IMR-90 (cell line): Measurements from ENCODE around the gene MGAT5B. TPM values are rescaled to one million over a fixed set of nuclear protein-coding genes. Genes with fewer than 3 reads are reported as not detected.

Experiments
- ATAC-seq: fragments of 200-7000 bp; cut with Tn5 transposase; 2 replicates; pipeline ENCODE4 v1.9.1; 2020; ENCODE audit warnings: low read depth, mild to moderate bottlenecking, moderate library complexity
- BruUV-seq: library from RNA; stranded (reverse); fragments of 400-500 nt; replicated peaks from 2 replicates; lab custom pipeline; 2021; lab: Mats Ljungman, UMichigan
- CTCF ChIA-PET: fragments of 300-600 bp; formaldehyde crosslinking; extraction: SDS; loops from one replicate; lab custom pipeline; 2021; ENCODE audit warnings: antibody characterized with exemption; lab: Yijun Ruan, JAX
- POLR2A ChIA-PET: fragments of 300-600 bp; sonication (Branson Sonifier 250); formaldehyde crosslinking; loops from one replicate; lab custom pipeline; 2022; ENCODE audit warnings: antibody characterized with exemption; ENCODE audit not compliant: unreplicated experiment; lab: Charles Lee
- DNase-seq: peaks from one replicate; pipeline ENCODE4 v3.0.0; 2013
- H2AFZ ChIP-seq: replicated peaks from 2 replicates; pipeline ENCODE3; 2013; ENCODE audit warnings: low read length, mild to moderate bottlenecking; ENCODE audit not compliant: poor library complexity
- H2AK5ac ChIP-seq: 2 replicates; pipeline ENCODE4 v1.6.1; 2013; ENCODE audit warnings: low read depth, low read length, inconsistent platforms
- H2AK9ac ChIP-seq: replicated peaks from 2 replicates; pipeline ENCODE3; 2013; ENCODE audit warnings: mild to moderate bottlenecking, low read depth, low read length, moderate library complexity; ENCODE audit not compliant: poor library complexity
- H2BK120ac ChIP-seq: 2 replicates; pipeline ENCODE4 v1.6.1; 2013; ENCODE audit warnings: low read depth, low read length, inconsistent platforms
- H2BK15ac ChIP-seq: 3 replicates; pipeline ENCODE4 v1.6.1; 2013; ENCODE audit warnings: low read depth, low read length, inconsistent platforms
- H2BK20ac ChIP-seq: 2 replicates; pipeline ENCODE4 v1.6.1; 2013; ENCODE audit warnings: low read depth, mild to moderate bottlenecking, inconsistent platforms, low read length, moderate library complexity
- H2BK5ac ChIP-seq: 2 replicates; pipeline ENCODE4 v1.6.1; 2013; ENCODE audit warnings: mild to moderate bottlenecking, low read depth, low read length, inconsistent platforms; ENCODE audit not compliant: poor library complexity, severe bottlenecking
- H3K14ac ChIP-seq: replicated peaks from 2 replicates; pipeline ENCODE4 v1.6.1; 2013; ENCODE audit warnings: low read depth, low read length, inconsistent platforms
- H3K18ac ChIP-seq: 2 replicates; pipeline ENCODE4 v1.6.1; 2013; ENCODE audit warnings: low read depth, low read length, control low read depth
- H3K23ac ChIP-seq: 2 replicates; pipeline ENCODE4 v1.6.1; 2013; ENCODE audit warnings: low read depth, low read length, inconsistent platforms
- H3K27ac ChIP-seq: 2 replicates; pipeline ENCODE4 v1.5.1; 2013; ENCODE audit warnings: mild to moderate bottlenecking, control low read depth, low read length; ENCODE audit not compliant: insufficient read depth
- H3K27me3 ChIP-seq: 2 replicates; pipeline ENCODE4 v1.6.1; 2013; ENCODE audit warnings: low read length; ENCODE audit not compliant: control insufficient read depth, insufficient read depth
- H3K36me3 ChIP-seq: 2 replicates; pipeline ENCODE4 v1.6.1; 2013; ENCODE audit warnings: low read length, mixed read lengths; ENCODE audit not compliant: control insufficient read depth, insufficient read depth
- H3K4ac ChIP-seq: 2 replicates; pipeline ENCODE4 v1.6.1; 2013; ENCODE audit warnings: low read depth, low read length, inconsistent platforms
- H3K4me1 ChIP-seq: 2 replicates; pipeline ENCODE4 v1.6.1; 2013; ENCODE audit warnings: low read length, mixed read lengths; ENCODE audit not compliant: control insufficient read depth, insufficient read depth
- H3K4me2 ChIP-seq: 2 replicates; pipeline ENCODE4 v1.6.1; 2013; ENCODE audit warnings: low read depth, mild to moderate bottlenecking, control low read depth, low read length, moderate library complexity
- H3K4me3 ChIP-seq: 2 replicates; pipeline ENCODE4 v1.5.1; 2013; ENCODE audit warnings: low read depth, mild to moderate bottlenecking, control low read depth, low read length, moderate library complexity; ENCODE audit not compliant: insufficient read depth
- H3K56ac ChIP-seq: 2 replicates; pipeline ENCODE4 v1.6.1; 2013; ENCODE audit warnings: low read length, inconsistent platforms; ENCODE audit not compliant: insufficient read depth; ENCODE audit errors: extremely low read depth
- H3K79me1 ChIP-seq, 2 experiments: 2 replicates each; pipeline ENCODE4 v1.6.1; 2013; ENCODE audit warnings: low read length in 2 of 2, inconsistent platforms in 1 of 2, low read depth in 1 of 2
- H3K9ac ChIP-seq: 2 replicates; pipeline ENCODE4 v1.6.1; 2013; ENCODE audit warnings: low read depth, low read length, control low read depth
- H3K9me1 ChIP-seq: 2 replicates; pipeline ENCODE4 v1.6.1; 2013; ENCODE audit warnings: low read length, inconsistent platforms; ENCODE audit not compliant: insufficient read depth
- H3K9me3 ChIP-seq: 2 replicates; pipeline ENCODE4 v1.6.1; 2013; ENCODE audit warnings: low read length; ENCODE audit not compliant: control insufficient read depth, insufficient read depth
- H4K20me1 ChIP-seq: 2 replicates; pipeline ENCODE4 v1.6.1; 2013; ENCODE audit warnings: low read length, inconsistent platforms; ENCODE audit not compliant: insufficient read depth
- H4K5ac ChIP-seq: 2 replicates; pipeline ENCODE4 v1.6.1; 2013; ENCODE audit warnings: mild to moderate bottlenecking, low read depth, low read length, control low read depth
- H4K8ac ChIP-seq, 2 experiments: 2 replicates each; pipeline ENCODE4 v1.6.1; 2013; ENCODE audit warnings: low read depth in 2 of 2, low read length in 2 of 2, control low read depth in 1 of 2, inconsistent platforms in 1 of 2
- H4K91ac ChIP-seq: 2 replicates; pipeline ENCODE4 v1.6.1; 2013; ENCODE audit warnings: low read depth, low read length, inconsistent platforms; ENCODE audit not compliant: insufficient read depth
- BHLHE40 ChIP-seq: fragments of 150-350 bp; IDR thresholded peaks from 2 replicates; pipeline ENCODE4 v1.6.1; 2016; ENCODE audit warnings: mild to moderate bottlenecking, low read depth, low read length
- FOS ChIP-seq: fragments of 150-350 bp; IDR thresholded peaks from 2 replicates; pipeline ENCODE4 v1.6.1; 2016; ENCODE audit warnings: low read depth, low read length
- MAZ ChIP-seq: IDR thresholded peaks from 2 replicates; pipeline ENCODE4 v1.6.1; 2012; ENCODE audit warnings: low read depth, mild to moderate bottlenecking, low read length, improper control_type of control experiment, moderate library complexity, borderline replicate concordance
- MXI1 ChIP-seq: IDR thresholded peaks from 2 replicates; pipeline ENCODE4 v1.6.1; 2012; ENCODE audit warnings: low read depth, mild to moderate bottlenecking, low read length, moderate library complexity, borderline replicate concordance
- NFE2L2 ChIP-seq: fragments of 150-350 bp; IDR thresholded peaks from 2 replicates; pipeline ENCODE4 v1.6.1; 2016; ENCODE audit warnings: low read depth, mild to moderate bottlenecking, low read length
- RAD21 ChIP-seq: IDR thresholded peaks from 2 replicates; pipeline ENCODE4 v1.6.1; 2012; ENCODE audit warnings: low read length, improper control_type of control experiment
- RFX5 ChIP-seq: IDR thresholded peaks from 2 replicates; pipeline ENCODE4 v1.8.0; 2012; ENCODE audit warnings: low read depth, mild to moderate bottlenecking, low read length, moderate library complexity
- SMC3 ChIP-seq: fragments of 150-350 bp; IDR thresholded peaks from 2 replicates; pipeline ENCODE4 v1.6.1; 2016; ENCODE audit warnings: low read depth, mild to moderate bottlenecking, antibody characterized with exemption, low read length, moderate library complexity
- WGBS, 2 experiments: methylation state at CpG; one replicate each; pipeline versions ENCODE4 v1.1.5 to v1.1.7; 2013; ENCODE audit warnings: missing lambda C conversion rate in 2 of 2; ENCODE audit not compliant: insufficient read length in 1 of 2; ENCODE audit errors: extremely low coverage in 2 of 2; 5-methylcytosine and 5-hydroxymethylcytosine counted together
- dilution Hi-C: fragments of 300-500 bp; cut with HindIII; formaldehyde crosslinking; loops from one replicate; pipeline ENCODE4 v1.14.3; 2018; ENCODE audit warnings: low sequenced_read_pairs; ENCODE audit not compliant: unreplicated experiment
- in situ Hi-C: fragments of 300-500 bp; cut with MboI; formaldehyde crosslinking; loops from 3 replicates; pipeline ENCODE4 v1.14.3; 2019; ENCODE audit warnings: low sequenced_read_pairs, inconsistent platforms, mixed read lengths
- intact Hi-C: fragments of 100-400 bp; cut with micrococcal nuclease; formaldehyde crosslinking; loops from 2 replicates; pipeline ENCODE4 v1.10.0; 2022
- polyA plus RNA-seq, 3 experiments: library from polyadenylated mRNA; depleted of rRNA; stranded (reverse); fragments of >200 nt; gene quantifications; 2 replicates each; pipeline ENCODE4 v1.2.3, GENCODE V29; 2012; ENCODE audit warnings: low replicate concordance in 1 of 3
- total RNA-seq: library from RNA; depleted of rRNA; stranded (reverse); fragments of >200 nt; gene quantifications from 2 replicates; pipeline ENCODE4 v1.2.3, GENCODE V29; 2012
- TF ChIP-seq, protein P1 (sequence below): fragments of 150-350 bp; IDR thresholded peaks from 2 replicates; pipeline ENCODE4 v1.6.1; 2016; ENCODE audit warnings: low read depth, mild to moderate bottlenecking, low read length, moderate library complexity, borderline replicate concordance
- TF ChIP-seq, protein P2 (sequence below): fragments of 150-350 bp; IDR thresholded peaks from 2 replicates; pipeline ENCODE4 v1.6.1; 2017; ENCODE audit warnings: mild to moderate bottlenecking, antibody characterized with exemption, low read length, low read depth
- TF ChIP-seq, protein P3 (sequence below): conservative IDR thresholded peaks from 2 replicates; pipeline ENCODE4 v1.5.1; 2012; ENCODE audit warnings: mild to moderate bottlenecking, low read depth, low read length, improper control_type of control experiment

MGAT5B gene
- total and polyA plus RNA-seq, 2 of the 4 experiments (the other 2 are of a cell fraction): 0.54 to 2.0 TPM

DNA sequence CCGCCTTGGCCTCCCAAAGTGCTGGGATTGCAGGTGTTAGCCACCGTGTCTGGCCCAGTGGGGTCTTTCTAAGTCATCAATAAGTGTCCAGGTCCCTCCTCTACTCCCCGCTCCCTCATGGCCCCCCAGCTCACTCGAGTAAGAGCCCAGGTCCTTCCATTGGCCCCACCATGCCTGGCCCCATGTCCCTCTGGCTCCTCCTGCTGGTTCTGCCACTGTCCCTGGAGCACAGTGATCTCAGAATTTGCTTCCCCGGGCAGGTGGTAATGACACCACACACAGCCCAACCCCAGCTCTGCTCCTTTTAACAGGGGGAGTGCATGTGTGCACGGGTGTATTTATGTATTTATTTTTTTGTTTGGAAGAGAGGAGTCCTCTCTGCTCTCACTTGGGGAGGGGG, 19.6 kb downstream of the MGAT5B start:
- no peak overlapping the region for H3K23ac ChIP-seq
- no peak overlapping the region for H2AFZ ChIP-seq
- H3K79me1 ChIP-seq: no peaks in the 10 kb centered on the region
- ChIA-PET POLR2A (no interaction called here), CTCF (no interaction called here)
- no peak overlapping the region for H3K9ac ChIP-seq
- no peak overlapping the region for H2BK20ac ChIP-seq
- no peak for ATAC-seq
- no peaks in the 10 kb centered on the region for H3K36me3 ChIP-seq
- no peak overlapping the region for H2AK9ac ChIP-seq
- no peak overlapping the region for H3K18ac ChIP-seq
- intact Hi-C loops: no loop called here
- no peak overlapping the region for H2BK5ac ChIP-seq
- H3K9me1 ChIP-seq: no peaks in the 10 kb centered on the region
- DNase-seq: no peak
- H3K4me3 ChIP-seq: no peak overlapping the region
- no peak overlapping the region for H3K14ac ChIP-seq
- H3K27me3 ChIP-seq: peaks cover 18% of the 10 kb centered on the region
- no peaks in the 10 kb centered on the region for H3K4me1 ChIP-seq
- no peak overlapping the region for H4K8ac ChIP-seq
- H3K9me3 ChIP-seq: no peaks in the 10 kb centered on the region
- 53% methylated on average over 2 of the region's 6 CpGs; no CpG with 5 or more reads in 1 of the 2 experiments for whole genome bisulfite sequencing, 2 experiments
- in situ Hi-C loops: no loop called here
- no peak overlapping the region for H3K27ac ChIP-seq
- no peak overlapping the region for H3K4ac ChIP-seq
- H4K91ac ChIP-seq: no peak overlapping the region
- dilution Hi-C loops: no loop called here
- no peak overlapping the region for H2AK5ac ChIP-seq
- no peak for TF ChIP-seq MAZ
- no peak for TF ChIP-seq SMC3
- TF ChIP-seq RAD21: no peak
- TF ChIP-seq, protein P1, sequence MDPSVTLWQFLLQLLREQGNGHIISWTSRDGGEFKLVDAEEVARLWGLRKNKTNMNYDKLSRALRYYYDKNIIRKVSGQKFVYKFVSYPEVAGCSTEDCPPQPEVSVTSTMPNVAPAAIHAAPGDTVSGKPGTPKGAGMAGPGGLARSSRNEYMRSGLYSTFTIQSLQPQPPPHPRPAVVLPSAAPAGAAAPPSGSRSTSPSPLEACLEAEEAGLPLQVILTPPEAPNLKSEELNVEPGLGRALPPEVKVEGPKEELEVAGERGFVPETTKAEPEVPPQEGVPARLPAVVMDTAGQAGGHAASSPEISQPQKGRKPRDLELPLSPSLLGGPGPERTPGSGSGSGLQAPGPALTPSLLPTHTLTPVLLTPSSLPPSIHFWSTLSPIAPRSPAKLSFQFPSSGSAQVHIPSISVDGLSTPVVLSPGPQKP: no peak
- TF ChIP-seq NFE2L2: no peak
- no peak for TF ChIP-seq FOS
- no peak for TF ChIP-seq RFX5
- no peak for TF ChIP-seq MXI1
- no peak for TF ChIP-seq BHLHE40
- TF ChIP-seq, protein P2, sequence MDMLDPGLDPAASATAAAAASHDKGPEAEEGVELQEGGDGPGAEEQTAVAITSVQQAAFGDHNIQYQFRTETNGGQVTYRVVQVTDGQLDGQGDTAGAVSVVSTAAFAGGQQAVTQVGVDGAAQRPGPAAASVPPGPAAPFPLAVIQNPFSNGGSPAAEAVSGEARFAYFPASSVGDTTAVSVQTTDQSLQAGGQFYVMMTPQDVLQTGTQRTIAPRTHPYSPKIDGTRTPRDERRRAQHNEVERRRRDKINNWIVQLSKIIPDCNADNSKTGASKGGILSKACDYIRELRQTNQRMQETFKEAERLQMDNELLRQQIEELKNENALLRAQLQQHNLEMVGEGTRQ: no peak
- TF ChIP-seq, protein P3, sequence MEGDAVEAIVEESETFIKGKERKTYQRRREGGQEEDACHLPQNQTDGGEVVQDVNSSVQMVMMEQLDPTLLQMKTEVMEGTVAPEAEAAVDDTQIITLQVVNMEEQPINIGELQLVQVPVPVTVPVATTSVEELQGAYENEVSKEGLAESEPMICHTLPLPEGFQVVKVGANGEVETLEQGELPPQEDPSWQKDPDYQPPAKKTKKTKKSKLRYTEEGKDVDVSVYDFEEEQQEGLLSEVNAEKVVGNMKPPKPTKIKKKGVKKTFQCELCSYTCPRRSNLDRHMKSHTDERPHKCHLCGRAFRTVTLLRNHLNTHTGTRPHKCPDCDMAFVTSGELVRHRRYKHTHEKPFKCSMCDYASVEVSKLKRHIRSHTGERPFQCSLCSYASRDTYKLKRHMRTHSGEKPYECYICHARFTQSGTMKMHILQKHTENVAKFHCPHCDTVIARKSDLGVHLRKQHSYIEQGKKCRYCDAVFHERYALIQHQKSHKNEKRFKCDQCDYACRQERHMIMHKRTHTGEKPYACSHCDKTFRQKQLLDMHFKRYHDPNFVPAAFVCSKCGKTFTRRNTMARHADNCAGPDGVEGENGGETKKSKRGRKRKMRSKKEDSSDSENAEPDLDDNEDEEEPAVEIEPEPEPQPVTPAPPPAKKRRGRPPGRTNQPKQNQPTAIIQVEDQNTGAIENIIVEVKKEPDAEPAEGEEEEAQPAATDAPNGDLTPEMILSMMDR: no peak
- no peak overlapping the region for H4K5ac ChIP-seq
- H2BK15ac ChIP-seq: no peak overlapping the region
- peaks cover 3% of the 10 kb centered on the region; the same call in 1 of the 2 replicates for H4K20me1 ChIP-seq
- H3K4me2 ChIP-seq: no peak overlapping the region
- no peak overlapping the region for H3K56ac ChIP-seq
- BruUV-seq: no TSS peak
- H2BK120ac ChIP-seq: no peak overlapping the region
